GM12864 (cell line): ENCODE measurements around the gene ATAD3A.
A peak's percentile ranks its signal among the peaks of the same experiment; 100 is the strongest.
"Not testable (repeated sequence)": the region's sequence is repeated elsewhere in the genome, so short reads cannot be mapped to it uniquely, and the experiment has no call there.

Experiments used
- DNase-seq: peaks from one replicate; pipeline ENCODE4 v3.0.0-alpha.2; 2011; ENCODE audit warnings: low read depth
- H3K4me3 ChIP-seq: 2 replicates; pipeline ENCODE4 v1.5.1; 2011; ENCODE audit warnings: mild to moderate bottlenecking, low read depth, low read length, control low read depth
- CTCF ChIP-seq: IDR thresholded peaks from 2 replicates; pipeline ENCODE4 v1.5.1; 2011; ENCODE audit warnings: low read depth, mild to moderate bottlenecking, moderate library complexity, low read length, control low read depth, inconsistent platforms; ENCODE audit errors: missing control alignments

The ATAD3A gene

DNA sequence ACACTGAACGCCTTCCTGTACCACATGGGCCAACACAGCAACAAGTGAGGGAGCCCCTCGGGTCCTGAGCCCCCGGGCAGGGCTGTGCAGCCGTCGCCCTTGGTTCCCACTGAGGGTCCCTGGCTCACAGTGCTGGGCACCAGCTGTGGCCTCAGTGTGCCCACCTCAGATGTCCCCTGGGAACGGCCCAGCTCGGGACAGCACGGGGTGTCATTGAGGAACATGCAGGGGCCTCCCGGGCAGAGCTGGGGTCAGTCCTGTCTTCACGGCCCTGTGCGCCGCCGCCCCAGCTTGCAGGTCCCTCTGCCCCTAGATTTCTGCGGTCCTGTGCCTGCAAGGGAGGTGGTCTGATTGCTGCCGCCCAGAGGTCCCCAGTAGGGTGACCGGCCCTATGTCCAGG, 22.7 kb upstream of the ATAD3A start:
- no peak for DNase-seq
- H3K4me3 ChIP-seq: no peak overlapping the region
- no peak for TF ChIP-seq CTCF

DNA sequence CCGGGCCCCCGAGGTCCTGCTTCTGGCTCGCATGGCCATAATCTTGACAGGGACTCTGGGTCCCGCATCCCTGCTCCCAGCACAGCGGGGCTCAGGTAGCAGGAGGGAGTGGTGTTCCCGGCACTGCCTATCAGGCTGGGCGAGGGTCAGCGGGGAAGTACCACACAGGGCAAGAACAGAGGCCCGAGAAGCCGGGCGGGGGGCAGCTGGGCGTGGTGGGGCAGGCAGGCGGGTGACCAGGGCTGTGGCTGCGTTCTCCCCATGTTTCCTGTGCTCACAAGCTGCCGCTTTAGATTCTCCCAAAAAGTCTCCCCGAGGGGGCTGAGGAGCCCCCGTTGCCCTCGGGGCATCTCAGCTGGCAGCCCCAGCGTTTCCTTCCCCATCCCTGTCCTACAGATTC, 22.1 kb upstream of the ATAD3A start:
- no peak for TF ChIP-seq CTCF
- DNase-seq: no peak
- H3K4me3 ChIP-seq: no peak overlapping the region

DNA sequence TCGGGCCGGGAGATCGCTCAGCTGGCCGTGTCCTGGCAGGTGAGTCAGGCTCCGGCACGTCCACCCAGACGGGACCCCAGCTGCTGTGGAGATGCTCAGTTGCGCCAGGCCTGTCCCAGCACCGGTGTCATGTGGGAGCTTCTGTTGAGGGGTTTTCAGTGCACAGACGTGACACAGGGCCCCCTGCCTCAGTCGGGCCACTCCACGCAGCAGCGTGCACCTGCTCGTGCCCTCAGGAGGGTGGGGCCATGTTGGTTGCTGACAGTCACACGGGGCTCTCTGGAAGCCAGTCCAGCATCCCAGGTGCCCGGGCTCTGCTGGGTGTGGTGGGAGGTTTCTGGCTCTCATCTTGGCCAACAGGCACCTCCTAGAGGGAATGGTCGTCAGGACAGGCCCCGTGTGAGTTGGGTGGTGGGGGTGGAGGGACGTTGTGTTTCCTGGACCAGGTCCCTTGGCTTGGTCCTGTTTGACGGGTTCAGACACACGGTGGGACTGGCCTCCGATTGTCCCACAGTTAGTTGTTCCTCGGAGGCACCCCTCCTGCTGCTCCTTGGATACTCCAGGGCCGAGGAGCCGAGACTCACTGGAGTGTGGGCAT, 21.2 kb upstream of the ATAD3A start:
- no peak overlapping the region for H3K4me3 ChIP-seq
- no peak for TF ChIP-seq CTCF
- no peak for DNase-seq

DNA sequence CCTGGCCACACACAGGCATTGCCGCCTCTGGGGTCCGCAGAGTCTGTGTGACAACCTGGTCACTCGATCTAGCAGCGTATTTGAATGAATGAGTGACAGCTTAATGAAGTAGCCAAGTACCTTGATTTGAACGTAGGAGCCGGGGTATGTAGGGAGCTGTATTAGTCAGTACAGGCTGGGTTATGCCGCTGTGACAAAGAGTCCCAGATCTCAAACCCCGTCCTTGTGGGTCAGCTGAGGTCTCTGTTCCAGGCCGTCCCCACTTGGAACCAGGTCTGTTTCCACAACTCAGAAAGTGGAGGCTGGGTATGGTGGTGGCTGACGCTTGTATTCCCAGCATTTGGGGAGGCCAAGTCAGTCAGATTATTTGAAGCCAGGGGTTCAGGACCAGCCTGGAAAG, 20.4 kb upstream of the ATAD3A start:
- DNase-seq: no peak
- TF ChIP-seq CTCF: no peak
- no peak overlapping the region for H3K4me3 ChIP-seq

GRCh38 chr1:1494311-1494710, 17.7 kb upstream of the ATAD3A start:
- H3K4me3 ChIP-seq, DNase-seq: not testable (repeated sequence)

- not testable (repeated sequence) for H3K4me3 ChIP-seq, DNase-seq
These were observed 16.4 kb upstream of the ATAD3A start for GRCh38 chr1:1495461-1495975.

DNA sequence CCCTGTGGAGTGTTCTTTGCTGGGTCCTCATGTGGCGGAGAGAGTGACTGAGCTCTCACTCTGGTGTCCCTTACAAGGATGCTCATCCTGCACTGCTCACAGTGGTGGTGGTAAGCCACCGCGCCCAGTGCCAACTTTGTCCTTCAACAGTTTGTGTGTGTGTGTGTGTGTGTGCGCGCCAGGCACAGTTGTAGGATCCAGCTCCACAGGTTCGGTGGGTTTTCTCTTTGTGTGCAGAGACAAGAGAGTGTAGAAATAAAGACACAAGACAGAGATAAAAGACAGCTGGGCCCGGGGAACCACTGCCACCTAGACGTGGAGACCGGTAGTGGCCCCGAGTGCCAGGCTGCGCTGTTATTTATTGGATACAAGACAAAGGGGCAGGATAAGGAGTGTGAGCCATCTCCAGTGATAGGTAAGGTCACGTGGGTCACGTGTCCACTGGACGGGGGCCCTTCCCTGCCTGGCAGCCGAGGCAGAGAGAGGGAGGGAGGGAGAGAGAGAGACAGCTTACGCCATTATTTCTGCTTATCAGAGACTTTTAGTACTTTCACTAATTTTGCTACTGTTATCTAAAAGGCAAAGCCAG, 7.1 kb upstream of the ATAD3A start:
- H3K4me3 ChIP-seq, DNase-seq: not testable (repeated sequence)
- TF ChIP-seq CTCF: peak; percentile 63

DNA sequence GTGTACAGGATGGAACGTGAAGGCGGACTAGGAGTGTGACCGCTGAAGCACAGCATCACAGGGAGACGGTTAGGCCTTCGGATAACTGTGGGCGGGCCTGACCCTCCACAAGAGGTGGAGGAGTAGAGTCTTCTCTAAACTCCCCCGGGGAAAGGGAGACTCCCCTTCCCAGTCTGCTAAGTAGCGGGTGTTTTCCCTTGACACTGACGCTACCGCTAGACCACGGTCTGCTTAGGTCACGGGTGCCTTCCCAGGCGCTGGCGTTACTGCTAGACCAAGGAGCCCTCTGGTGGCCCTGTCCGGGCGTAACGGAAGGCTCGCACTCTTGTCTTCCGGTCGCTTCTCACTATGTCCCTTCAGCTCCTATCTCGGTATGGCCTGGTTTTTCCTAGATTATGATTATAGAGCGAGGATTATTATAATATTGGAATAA, 6.6 kb upstream of the ATAD3A start:
- TF ChIP-seq CTCF: peak; percentile 34
- not testable (repeated sequence) for DNase-seq, H3K4me3 ChIP-seq

GRCh38 chr1:1505801-1506200, 6.2 kb upstream of the ATAD3A start:
- H3K4me3 ChIP-seq, DNase-seq: not testable (repeated sequence)
